B cell (primary cell): ENCODE results near the gene PIP4K2A. TPM values are rescaled to one million over a fixed set of nuclear protein-coding genes. Genes with fewer than 3 reads are reported as not detected.

Experiments used
- ATAC-seq: fragments of 200-7000 bp; cut with Tn5 transposase; one replicate; pipeline ENCODE4 v1.10.0; 2021; ENCODE audit warnings: low read depth, mild to moderate bottlenecking, moderate number of reproducible peaks, moderate library complexity
- CTCF ChIA-PET: fragments of 350-600 bp; sonication (Branson Sonifier 250); formaldehyde crosslinking; loops from one replicate; lab custom pipeline; 2021; ENCODE audit warnings: antibody characterized with exemption, inconsistent platforms; lab: Charles Lee
- POLR2A ChIA-PET: fragments of 350-600 bp; sonication (Branson Sonifier 250); formaldehyde crosslinking; loops from one replicate; lab custom pipeline; 2021; ENCODE audit warnings: antibody characterized with exemption; lab: Charles Lee
- DNase-seq: peaks from one replicate; pipeline ENCODE4 v3.0.0; 2013
- H2AFZ ChIP-seq: 2 replicates; pipeline ENCODE4 v1.6.1; 2012; ENCODE audit warnings: mild to moderate bottlenecking, low read depth, low read length; ENCODE audit not compliant: insufficient read depth, poor library complexity, severe bottlenecking
- H3K27ac ChIP-seq, 2 donors: 1 replicate in 1 of 2; 2 replicates in 1 of 2; pipeline ENCODE4 v1.5.1; 2012 to 2013; ENCODE audit warnings: low read length in 2 of 2, mild to moderate bottlenecking in 2 of 2, moderate library complexity in 1 of 2
- H3K27me3 ChIP-seq, 4 experiments: fragments of 200-600 bp in 1 of 4; sonication (generic) in 1 of 4; replicated peaks in 1 of 4; 1 replicate in 2 of 4; 2 replicates in 2 of 4; pipeline versions ENCODE4 v1.6.1 to v1.7.0; 2013 to 2016; ENCODE audit warnings: low read length in 3 of 4, mild to moderate bottlenecking in 2 of 4, mixed read lengths in 1 of 4, moderate library complexity in 1 of 4; ENCODE audit not compliant: insufficient read depth in 4 of 4, control insufficient read depth in 3 of 4; ENCODE audit errors: control extremely low read depth in 1 of 4
- H3K36me3 ChIP-seq, 2 experiments: replicated peaks in 1 of 2; 1 replicate in 1 of 2; 2 replicates in 1 of 2; pipeline versions ENCODE4 v1.6.1 to v1.7.1; 2013; ENCODE audit warnings: low read length in 1 of 2; ENCODE audit not compliant: insufficient read depth in 2 of 2, control insufficient read depth in 1 of 2; ENCODE audit errors: control extremely low read depth in 1 of 2, extremely low read depth in 1 of 2
- H3K4me1 ChIP-seq, 2 donors: fragments of 200-600 bp in 1 of 2; sonication (generic) in 1 of 2; 1 replicate in 1 of 2; 2 replicates in 1 of 2; pipeline versions ENCODE4 v1.5.1 to v1.6.1; 2013 to 2017; ENCODE audit warnings: low read length in 2 of 2; ENCODE audit not compliant: control insufficient read depth in 2 of 2, insufficient read depth in 2 of 2
- H3K4me2 ChIP-seq: replicated peaks from 2 replicates; pipeline ENCODE3; 2012; ENCODE audit warnings: mild to moderate bottlenecking, low read depth, low read length; ENCODE audit not compliant: poor library complexity, severe bottlenecking
- H3K4me3 ChIP-seq, 5 experiments: fragments of 200-600 bp in 1 of 5; sonication (generic) in 1 of 5; 1 replicate in 3 of 5; 2 replicates in 2 of 5; pipeline versions ENCODE4 v1.5.1 to v1.7.0; 2011 to 2016; ENCODE audit warnings: low read length in 4 of 5, mild to moderate bottlenecking in 4 of 5, low read depth in 2 of 5, control low read depth in 1 of 5, moderate library complexity in 1 of 5; ENCODE audit not compliant: insufficient read depth in 1 of 5; ENCODE audit errors: control extremely low read depth in 1 of 5, extremely low read depth in 1 of 5
- H3K79me2 ChIP-seq: fragments of 200-600 bp; sonication (generic); one replicate; pipeline ENCODE4 v1.6.0; 2016; ENCODE audit warnings: low read length; ENCODE audit not compliant: control insufficient read depth, insufficient read depth
- H3K9ac ChIP-seq: fragments of 200-600 bp; sonication (generic); 2 replicates; pipeline ENCODE4 v1.6.1; 2017; ENCODE audit warnings: mild to moderate bottlenecking, low read length, moderate library complexity
- H3K9me3 ChIP-seq, 3 donors: one replicate each; pipeline versions ENCODE4 v1.6.1 to v1.7.1; 2013; ENCODE audit warnings: low read length in 2 of 3; ENCODE audit not compliant: control insufficient read depth in 2 of 3, insufficient read depth in 1 of 3; ENCODE audit errors: control extremely low read depth in 1 of 3
- H4K20me1 ChIP-seq: 2 replicates; pipeline ENCODE4 v1.6.0; 2012; ENCODE audit warnings: mild to moderate bottlenecking, low read length; ENCODE audit not compliant: insufficient read depth, control insufficient read depth, poor library complexity, severe bottlenecking
- H3K27ac Mint-ChIP-seq: one replicate; pipeline ENCODE4 v1.8.0; 2021; ENCODE audit warnings: mixed read lengths
- H3K27me3 Mint-ChIP-seq: one replicate; pipeline ENCODE4 v1.8.0; 2021; ENCODE audit warnings: mixed read lengths
- H3K4me1 Mint-ChIP-seq: one replicate; pipeline ENCODE4 v1.8.0; 2021; ENCODE audit warnings: mixed read lengths
- H3K4me3 Mint-ChIP-seq: one replicate; pipeline ENCODE4 v1.8.0; 2021; ENCODE audit warnings: mixed read lengths
- H3K9me3 Mint-ChIP-seq: one replicate; pipeline ENCODE4 v1.8.0; 2022; ENCODE audit warnings: mixed read lengths; ENCODE audit not compliant: insufficient read depth
- CTCF ChIP-seq: fragments of 200-600 bp; IDR thresholded peaks from one replicate; pipeline ENCODE4 v1.8.0; 2022; ENCODE audit warnings: antibody characterized with exemption, mild to moderate bottlenecking
- EZH2 ChIP-seq: IDR thresholded peaks from 2 replicates; pipeline ENCODE4 v1.6.1; 2012; ENCODE audit warnings: borderline replicate concordance, low read depth, mild to moderate bottlenecking, moderate library complexity, low read length; ENCODE audit not compliant: insufficient read depth, poor library complexity, severe bottlenecking
- WGBS: methylation state at CpG from one replicate; pipeline ENCODE4 v1.1.5; 2013; ENCODE audit warnings: missing lambda C conversion rate; ENCODE audit not compliant: insufficient coverage; 5-methylcytosine and 5-hydroxymethylcytosine counted together
- intact Hi-C: fragments of 100-400 bp; cut with micrococcal nuclease; formaldehyde crosslinking; loops from one replicate; pipeline ENCODE4 v1.10.0; 2022
- polyA plus RNA-seq: library from polyadenylated mRNA; depleted of rRNA; stranded (reverse); fragments of >200 nt; gene quantifications from 2 replicates; pipeline ENCODE4 v1.2.3, GENCODE V29; 2012
- total RNA-seq, 2 donors: library from RNA; stranded (reverse); fragments of 120-200 nt in 1 of 2; gene quantifications; 1 replicate in 1 of 2; 2 replicates in 1 of 2; pipeline versions ENCODE4 v1.2.3 to v1.2.4, GENCODE V29; 2013 to 2022

The PIP4K2A gene
- total and polyA plus RNA-seq, 2 donors (not counting 1 experiment from before 2014, with no cell fraction given) = 21.8 to 103 TPM

DNA sequence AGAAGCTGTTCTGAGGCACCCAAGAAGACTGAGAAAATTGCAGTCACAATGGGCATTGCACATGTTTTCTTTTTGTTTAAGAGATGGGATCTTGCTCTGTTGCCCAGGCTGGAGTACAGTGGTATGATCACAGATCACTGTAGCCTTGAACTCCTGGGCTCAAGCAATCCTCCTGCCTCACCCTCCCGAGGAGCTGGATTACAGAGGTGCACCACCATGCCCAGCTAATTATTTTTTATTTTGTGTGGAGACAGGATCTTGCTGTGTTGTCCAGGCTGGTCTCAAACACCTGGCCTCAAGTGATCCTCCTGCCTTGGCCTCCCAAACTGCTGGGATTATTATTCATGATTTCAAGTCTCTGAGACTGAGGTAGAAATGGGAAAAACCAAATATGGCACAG, 168.7 kb downstream of the PIP4K2A start:
- H3K4me1 Mint-ChIP-seq = peaks cover 1% of the 10 kb centered on the region
- intact Hi-C loops = no loop called here
- H3K36me3 ChIP-seq = peaks cover 12 to 87% of the 10 kb centered on the region in 2 experiments
- peaks cover 3% of the 10 kb centered on the region for H3K79me2 ChIP-seq
- H3K4me2 ChIP-seq = no peak overlapping the region
- ChIA-PET CTCF (no interaction called here), POLR2A (no interaction called here)
- no peak for DNase-seq
- H3K9me3 Mint-ChIP-seq = no peaks in the 10 kb centered on the region
- no peaks in the 10 kb centered on the region for H3K4me1 ChIP-seq
- peaks cover 3% of the 10 kb centered on the region for H4K20me1 ChIP-seq
- WGBS = no CpG with 5 or more reads among the region's 1 CpG
- H3K9ac ChIP-seq = no peak overlapping the region
- no peak for ATAC-seq
- no peak overlapping the region for H3K27ac ChIP-seq
- H3K9me3 ChIP-seq = no peaks in the 10 kb centered on the region
- H3K4me3 ChIP-seq = no peak overlapping the region
- no peak overlapping the region for H2AFZ ChIP-seq
- H3K4me3 Mint-ChIP-seq = no peak overlapping the region
- H3K27me3 Mint-ChIP-seq = no peaks in the 10 kb centered on the region
- H3K27me3 ChIP-seq = no peaks in the 10 kb centered on the region
- H3K27ac Mint-ChIP-seq = no peak overlapping the region
- TF ChIP-seq EZH2 = no peak
- no peak for TF ChIP-seq CTCF

GRCh38 chr10:22544325-22545068, 169.9 kb downstream of the PIP4K2A start:
- Histone ChIP-seq H3K9ac (no peak overlapping the region), H3K36me3 (peaks cover 10 to 82% of the 10 kb centered on the region in 2 experiments), H3K27ac (no peak overlapping the region), H3K4me3 (no peak overlapping the region), H3K9me3 (no peaks in the 10 kb centered on the region), H2AFZ (no peak overlapping the region), H3K79me2 (peaks cover 3% of the 10 kb centered on the region), H3K4me2 (no peak overlapping the region), H4K20me1 (peaks cover 3% of the 10 kb centered on the region), H3K27me3 (no peaks in the 10 kb centered on the region), H3K4me1 (no peaks in the 10 kb centered on the region)
- 82% methylated on average over 6 of the region's 12 CpGs for WGBS
- ATAC-seq = no peak
- DNase-seq = no peak
- POLR2A ChIA-PET = no interaction called here
- TF ChIP-seq CTCF (no peak), EZH2 (no peak)
- Mint-ChIP-seq H3K4me1 (peaks cover 1% of the 10 kb centered on the region), H3K4me3 (no peak overlapping the region), H3K27ac (peak overlapping the region; percentile 10), H3K27me3 (no peaks in the 10 kb centered on the region), H3K9me3 (no peaks in the 10 kb centered on the region)
- CTCF ChIA-PET = no interaction called here
- intact Hi-C loops = no loop called here
